HG03045 (cell line): ENCODE measurements around the gene TNFRSF4.

Experiments
- ATAC-seq: cut with Tn5 transposase; IDR thresholded peaks from one replicate; pipeline ENCODE4 v1.9.1; 2021; ENCODE audit warnings: mild to moderate bottlenecking, moderate library complexity; ENCODE audit not compliant: unreplicated experiment

TNFRSF4 gene

GRCh38 chr1:1219341-1219740 is 5.4 kb upstream of the TNFRSF4 start:
- ATAC-seq: no peak

- no peak for ATAC-seq
Measured at GRCh38 chr1:1218524-1219200, 4.7 kb upstream of the TNFRSF4 start.

- no peak for ATAC-seq
Measured at GRCh38 chr1:1217621-1218523, 3.9 kb upstream of the TNFRSF4 start.

GRCh38 chr1:1216770-1217620 is 3.0 kb upstream of the TNFRSF4 start:
- no peak for ATAC-seq

- ATAC-seq: no peak
Measured at GRCh38 chr1:1215881-1216605, 2.1 kb upstream of the TNFRSF4 start.

DNA sequence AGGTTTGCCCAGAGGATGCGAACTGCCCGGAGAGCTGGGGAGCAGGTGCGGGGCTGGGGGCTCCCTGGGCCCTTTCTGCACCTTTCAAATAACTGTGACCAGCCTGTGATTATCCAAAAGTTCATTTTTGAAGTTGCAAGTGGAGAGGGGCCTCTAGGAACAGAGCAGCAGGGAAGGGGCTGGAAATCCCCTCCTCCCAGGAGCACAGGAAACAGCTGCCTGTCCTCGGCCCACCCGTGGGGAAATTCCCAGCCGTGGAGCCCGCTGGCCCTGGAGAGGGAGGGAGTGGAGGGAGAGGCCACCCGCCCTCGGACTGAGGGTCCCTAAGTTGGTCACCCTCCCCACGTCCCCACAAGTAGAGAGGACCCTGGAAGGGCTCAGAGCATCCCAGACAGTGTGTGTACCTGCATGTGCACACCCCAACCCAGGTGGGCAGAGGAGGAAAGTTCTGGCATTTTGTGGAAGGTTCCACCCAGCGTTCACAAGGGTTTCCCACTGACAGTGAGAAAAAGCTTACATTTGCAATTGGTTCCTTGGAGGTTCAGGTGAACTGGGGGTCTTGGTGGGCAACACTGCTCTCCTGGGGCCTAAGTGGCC is 1.2 kb upstream of the TNFRSF4 start:
- ATAC-seq: no peak

DNA sequence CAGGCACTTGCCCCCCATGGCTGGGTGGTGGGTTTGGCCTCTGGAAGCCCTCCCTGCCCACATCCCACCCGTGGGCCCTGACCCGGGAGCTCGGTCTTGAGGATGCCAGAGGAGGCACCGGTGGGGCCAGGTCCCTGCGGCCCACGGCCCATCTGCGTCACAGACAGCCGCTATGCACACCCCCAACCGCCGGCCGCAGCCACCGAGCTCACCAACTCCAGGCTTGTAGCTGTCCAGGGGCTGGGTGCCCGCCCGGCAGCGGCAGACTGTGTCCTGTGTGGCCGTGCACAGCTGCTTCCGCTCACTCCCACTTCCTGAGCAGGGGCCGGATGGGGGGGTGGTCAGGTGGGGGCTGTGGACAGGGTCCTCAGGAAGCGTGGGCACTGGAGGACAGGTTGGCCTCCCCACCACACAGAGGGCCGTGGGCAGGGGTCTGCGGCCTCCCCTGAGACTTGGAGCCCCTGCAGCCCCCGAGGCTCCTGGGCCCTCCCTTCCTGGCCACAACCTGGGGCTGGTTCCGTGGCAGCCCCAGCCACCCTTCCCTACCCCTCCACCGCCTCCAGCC is 1.1 kb downstream of the TNFRSF4 start:
- no peak for ATAC-seq

- no peak for ATAC-seq
Measured at GRCh38 chr1:1211541-1212441, 2.2 kb downstream of the TNFRSF4 start.

DNA sequence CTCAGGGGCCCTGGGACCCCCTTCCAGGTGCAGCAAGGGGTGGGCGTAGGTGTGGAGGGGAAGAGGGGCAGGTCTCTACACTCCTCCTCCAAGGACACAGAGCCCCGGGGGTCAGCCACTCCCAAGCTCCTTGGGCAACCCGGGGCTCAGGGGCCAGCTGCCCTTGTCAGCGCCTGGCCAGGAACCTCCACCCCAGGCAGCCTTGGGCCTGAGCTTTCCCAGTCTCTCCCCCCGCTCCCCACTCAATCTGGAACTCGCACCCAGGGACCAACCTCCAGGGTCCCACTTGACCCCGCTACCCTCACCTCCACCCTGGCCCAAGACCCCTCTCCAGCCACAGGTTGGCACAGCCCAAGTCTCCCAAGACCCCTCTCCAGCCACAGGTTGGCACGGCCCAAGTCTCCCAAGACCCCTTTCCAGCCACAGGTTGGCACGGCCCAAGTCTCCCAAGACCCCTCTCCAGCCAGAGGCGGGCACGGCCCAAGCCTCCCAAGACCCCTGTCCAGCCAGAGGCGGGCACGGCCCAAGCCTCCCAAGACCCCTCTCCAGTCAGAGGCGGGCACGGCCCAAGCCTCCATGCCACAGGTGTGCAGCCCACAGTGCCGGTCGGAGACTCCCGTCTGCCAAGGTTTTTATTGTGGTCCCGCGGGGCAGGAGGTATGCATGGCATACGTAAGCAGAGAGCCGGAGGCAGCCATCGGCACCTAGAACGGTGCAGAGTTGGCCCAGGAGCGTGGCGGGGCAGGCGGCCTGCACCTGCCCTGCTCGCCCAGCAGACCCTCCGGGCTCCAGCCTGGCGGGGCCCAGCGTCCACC is 3.0 kb downstream of the TNFRSF4 start:
- no peak for ATAC-seq

- no peak for ATAC-seq
Measured at GRCh38 chr1:1208713-1209433, 5.1 kb downstream of the TNFRSF4 start.

DNA sequence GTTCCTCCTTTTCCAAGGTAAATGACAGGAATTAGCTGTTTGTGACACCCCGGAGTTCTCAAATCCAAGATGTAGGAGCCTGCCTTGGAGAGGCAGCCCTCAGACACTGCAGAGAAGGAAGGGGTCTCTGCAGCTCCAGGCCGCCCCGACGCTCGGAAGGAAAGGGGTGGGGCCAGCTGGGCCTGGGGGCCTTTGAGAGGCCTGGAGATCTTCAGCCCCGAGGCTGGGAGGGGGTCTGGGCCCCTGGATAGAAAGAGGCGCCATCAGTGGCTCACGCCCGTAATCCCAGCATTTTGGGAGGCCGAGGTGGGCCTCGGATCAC is 6.4 kb downstream of the TNFRSF4 start:
- no peak for ATAC-seq

DNA sequence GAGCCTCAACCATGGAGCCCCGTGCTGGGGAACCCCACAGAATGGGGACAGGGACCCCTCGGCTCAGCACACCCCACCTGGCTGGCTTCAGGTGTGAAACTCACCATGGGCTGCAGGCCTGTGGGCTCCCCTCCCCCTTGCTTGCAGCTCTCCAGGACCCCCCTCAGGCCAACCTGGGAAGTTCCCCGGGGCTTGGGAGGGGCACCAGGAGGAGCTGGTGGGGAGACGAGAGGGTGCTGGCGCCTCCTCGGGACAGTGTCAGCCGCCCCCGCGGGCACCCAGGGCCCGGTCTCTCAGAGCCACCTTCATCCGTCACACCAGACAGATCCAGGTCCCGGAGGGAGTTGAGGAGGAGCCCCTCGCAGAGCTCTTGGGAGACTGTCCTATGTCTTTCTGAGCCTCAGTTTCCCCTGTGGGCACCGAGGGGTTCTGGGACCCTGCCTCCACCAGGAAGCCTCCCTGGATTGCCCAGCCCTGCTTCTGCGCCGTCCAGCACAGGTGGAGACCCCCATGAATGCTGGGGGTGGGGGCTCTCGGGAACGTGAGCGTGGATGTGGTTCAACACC is 6.9 kb downstream of the TNFRSF4 start:
- no peak for ATAC-seq

- no peak for ATAC-seq
Measured at GRCh38 chr1:1206376-1206965, 7.5 kb downstream of the TNFRSF4 start, which contains the start of gene TNFRSF18. Gene TNFRSF18 (minus strand): TSS chr1:1206592. CDS start chr1:1206571, 21 bp downstream.

DNA sequence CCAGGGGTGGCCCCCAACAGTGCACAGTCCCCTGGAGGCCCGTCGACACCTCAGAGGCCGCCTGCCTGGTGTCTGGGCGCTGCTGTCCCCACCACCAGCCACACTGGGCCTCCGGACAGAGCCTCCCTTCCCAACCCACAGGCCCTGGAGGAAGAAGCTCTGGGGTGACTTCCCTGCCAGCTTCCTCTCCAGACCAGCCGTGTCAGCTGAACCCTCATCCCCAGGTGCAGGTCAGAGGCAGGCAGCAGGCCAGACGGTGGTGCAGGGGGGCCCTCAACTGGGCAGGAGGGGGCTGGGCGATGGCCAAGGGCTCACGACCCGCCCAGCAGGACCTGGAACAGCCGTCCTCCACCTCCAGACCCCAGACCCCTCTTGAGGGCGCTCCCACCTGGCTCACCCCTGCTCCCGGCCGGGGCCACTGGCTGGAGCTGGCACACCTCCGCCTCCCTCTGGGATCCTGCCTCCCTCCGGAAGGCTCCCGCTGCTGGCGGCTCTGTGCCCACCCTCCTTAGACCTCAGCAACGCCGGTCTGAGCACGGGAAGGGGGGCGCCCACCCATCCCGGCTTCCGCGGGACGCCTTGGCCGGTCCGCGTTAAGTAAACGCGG is 8.1 kb downstream of the TNFRSF4 start:
- no peak for ATAC-seq

- no peak for ATAC-seq
Measured at GRCh38 chr1:1204998-1205768, 8.8 kb downstream of the TNFRSF4 start.
